Smooth muscle cell (in vitro differentiated cells): ENCODE data around the gene CCNQ. TPM values are rescaled to one million over a fixed set of nuclear protein-coding genes. Genes with fewer than 3 reads are reported as not detected.

Experiments
- DNase-seq: peaks from one replicate; lab custom pipeline; 2025; ENCODE audit not compliant: unreplicated experiment; lab: John Stamatoyannopoulos, UW
- H2AFZ ChIP-seq: fragments of 200-600 bp; sonication (generic); 2 replicates; pipeline ENCODE4 v1.6.0; 2016; ENCODE audit warnings: antibody characterized with exemption, low read depth, mild to moderate bottlenecking
- H3F3A ChIP-seq: fragments of 200-600 bp; sonication (generic); 2 replicates; pipeline ENCODE4 v1.6.0; 2017; ENCODE audit warnings: antibody characterized with exemption, low read depth
- H3K27ac ChIP-seq: fragments of 200-600 bp; sonication (generic); 2 replicates; pipeline ENCODE4 v1.5.1; 2016; ENCODE audit warnings: low read depth, mild to moderate bottlenecking
- H3K27me3 ChIP-seq: fragments of 200-600 bp; sonication (generic); 2 replicates; pipeline ENCODE4 v1.6.1; 2016; ENCODE audit warnings: low read depth, mild to moderate bottlenecking
- H3K36me3 ChIP-seq: fragments of 200-600 bp; sonication (generic); 2 replicates; pipeline ENCODE4 v1.5.1; 2016; ENCODE audit warnings: low read depth
- H3K4me1 ChIP-seq: fragments of 200-600 bp; sonication (generic); 2 replicates; pipeline ENCODE4 v1.5.1; 2016; ENCODE audit warnings: low read depth
- H3K4me2 ChIP-seq: fragments of 200-600 bp; sonication (generic); 2 replicates; pipeline ENCODE4 v1.6.0; 2016; ENCODE audit warnings: mild to moderate bottlenecking
- H3K4me3 ChIP-seq: fragments of 200-600 bp; sonication (generic); 2 replicates; pipeline ENCODE4 v1.5.1; 2016; ENCODE audit warnings: mild to moderate bottlenecking
- H3K79me2 ChIP-seq: fragments of 200-600 bp; sonication (generic); 2 replicates; pipeline ENCODE4 v1.6.0; 2016; ENCODE audit warnings: low read depth, mild to moderate bottlenecking
- H3K9ac ChIP-seq: fragments of 200-600 bp; sonication (generic); 2 replicates; pipeline ENCODE4 v1.6.0; 2016; ENCODE audit warnings: low read depth
- H3K9me3 ChIP-seq: fragments of 200-600 bp; sonication (generic); replicated peaks from 2 replicates; pipeline ENCODE4 v1.5.1; 2016; ENCODE audit warnings: low read depth
- H4K20me1 ChIP-seq: fragments of 200-600 bp; sonication (generic); 2 replicates; pipeline ENCODE4 v1.6.0; 2016; ENCODE audit warnings: low read depth
- CTCF ChIP-seq: fragments of 200-600 bp; sonication (generic); IDR thresholded peaks from 2 replicates; pipeline ENCODE4 v1.5.1; 2017; ENCODE audit warnings: borderline replicate concordance, mild to moderate bottlenecking, antibody characterized with exemption; ENCODE audit not compliant: insufficient read depth, poor library complexity, severe bottlenecking
- WGBS: methylation state at CpG from one replicate; pipeline ENCODE4 v1.1.7; 2016; ENCODE audit warnings: low lambda C conversion rate; 5-methylcytosine and 5-hydroxymethylcytosine counted together
- polyA plus RNA-seq: library from polyadenylated mRNA; unstranded; fragments of >200 nt; fragmentation: Nextera tagmentation; extraction: Ambion mirVana; gene quantifications from 2 replicates; pipeline ENCODE4 v1.2.1, GENCODE V29; 2016
- total RNA-seq: library from RNA; depleted of rRNA; stranded (reverse); fragments of >200 nt; gene quantifications from 2 replicates; pipeline ENCODE4 v1.2.3, GENCODE V29; 2014

The CCNQ gene
- total and polyA plus RNA-seq, 2 experiments from 2014 or later: 9.4 to 27.3 TPM

- no peaks in the 10 kb centered on the region for H4K20me1 ChIP-seq
- H3K4me1 ChIP-seq: no peaks in the 10 kb centered on the region
- no peak overlapping the region for H3K27ac ChIP-seq
- H3K4me3 ChIP-seq: no peak overlapping the region
- H2AFZ ChIP-seq: no peak overlapping the region
- no peaks in the 10 kb centered on the region for H3K9me3 ChIP-seq
- DNase-seq: no peak
- 65% methylated on average over 2 of the region's 2 CpGs for WGBS
- no peaks in the 10 kb centered on the region for H3K27me3 ChIP-seq
- no peak overlapping the region for H3K4me2 ChIP-seq
- no peak for TF ChIP-seq CTCF
- no peaks in the 10 kb centered on the region for H3K79me2 ChIP-seq
- no peak overlapping the region for H3K9ac ChIP-seq
- H3K36me3 ChIP-seq: no peaks in the 10 kb centered on the region
- no peaks in the 10 kb centered on the region for H3F3A ChIP-seq
Observed at GRCh38 chrX:153578889-153579288, 20.1 kb downstream of the CCNQ start.

GRCh38 chrX:153578200-153578835 is 20.6 kb downstream of the CCNQ start:
- TF ChIP-seq CTCF: no peak
- no peak overlapping the region for H2AFZ ChIP-seq
- no peak overlapping the region for H3K4me3 ChIP-seq
- no peaks in the 10 kb centered on the region for H3K27me3 ChIP-seq
- 72% methylated on average over 18 of the region's 18 CpGs for WGBS
- no peaks in the 10 kb centered on the region for H4K20me1 ChIP-seq
- no peak for DNase-seq
- H3K79me2 ChIP-seq: no peaks in the 10 kb centered on the region
- H3K4me2 ChIP-seq: no peak overlapping the region
- no peaks in the 10 kb centered on the region for H3F3A ChIP-seq
- H3K4me1 ChIP-seq: no peaks in the 10 kb centered on the region
- no peak overlapping the region for H3K27ac ChIP-seq
- no peaks in the 10 kb centered on the region for H3K9me3 ChIP-seq
- H3K9ac ChIP-seq: no peak overlapping the region
- no peaks in the 10 kb centered on the region for H3K36me3 ChIP-seq

GRCh38 chrX:153576961-153577360 is 22.0 kb downstream of the CCNQ start:
- H3K27ac ChIP-seq: no peak overlapping the region
- H3K9me3 ChIP-seq: no peaks in the 10 kb centered on the region
- TF ChIP-seq CTCF: no peak
- 86% methylated on average over 6 of the region's 6 CpGs for WGBS
- no peaks in the 10 kb centered on the region for H3K36me3 ChIP-seq
- no peaks in the 10 kb centered on the region for H3K27me3 ChIP-seq
- no peaks in the 10 kb centered on the region for H3K4me1 ChIP-seq
- no peaks in the 10 kb centered on the region for H4K20me1 ChIP-seq
- no peak for DNase-seq
- H3K4me3 ChIP-seq: no peak overlapping the region
- no peak overlapping the region for H3K4me2 ChIP-seq
- no peaks in the 10 kb centered on the region for H3K79me2 ChIP-seq
- no peak overlapping the region for H3K9ac ChIP-seq
- no peaks in the 10 kb centered on the region for H3F3A ChIP-seq
- no peak overlapping the region for H2AFZ ChIP-seq

- H3K36me3 ChIP-seq: no peaks in the 10 kb centered on the region
- no peaks in the 10 kb centered on the region for H3K4me1 ChIP-seq
- H3K4me2 ChIP-seq: no peak overlapping the region
- H3K4me3 ChIP-seq: no peak overlapping the region
- no peak for DNase-seq
- no peaks in the 10 kb centered on the region for H3K9me3 ChIP-seq
- H3F3A ChIP-seq: no peaks in the 10 kb centered on the region
- no peaks in the 10 kb centered on the region for H4K20me1 ChIP-seq
- no peak for TF ChIP-seq CTCF
- no peak overlapping the region for H2AFZ ChIP-seq
- no peaks in the 10 kb centered on the region for H3K79me2 ChIP-seq
- H3K27ac ChIP-seq: no peak overlapping the region
- H3K9ac ChIP-seq: no peak overlapping the region
- 71% methylated on average over 10 of the region's 10 CpGs for WGBS
- H3K27me3 ChIP-seq: no peaks in the 10 kb centered on the region
Observed at GRCh38 chrX:153576239-153576870, 22.6 kb downstream of the CCNQ start.
